Sigmoid colon (tissue), 3 donors: ENCODE data around the gene ADGRV1.

Experiments
- POLR2A ChIP-seq, 2 donors: fragments of 450-650 bp; IDR thresholded peaks; one replicate each; pipeline ENCODE4 v1.6.1; 2016; ENCODE audit warnings: antibody characterized with exemption in 2 of 2, mild to moderate bottlenecking in 2 of 2, moderate library complexity in 2 of 2
- TF ChIP-seq, protein P1 (sequence below), 4 experiments: fragments of 450-650 bp in 3 of 4; fragments of 200-600 bp in 1 of 4; IDR thresholded peaks; one replicate each; pipeline ENCODE4 v1.5.1; 2016 to 2019; ENCODE audit warnings: antibody characterized with exemption in 4 of 4, mild to moderate bottlenecking in 3 of 4, moderate library complexity in 2 of 4

DNA sequence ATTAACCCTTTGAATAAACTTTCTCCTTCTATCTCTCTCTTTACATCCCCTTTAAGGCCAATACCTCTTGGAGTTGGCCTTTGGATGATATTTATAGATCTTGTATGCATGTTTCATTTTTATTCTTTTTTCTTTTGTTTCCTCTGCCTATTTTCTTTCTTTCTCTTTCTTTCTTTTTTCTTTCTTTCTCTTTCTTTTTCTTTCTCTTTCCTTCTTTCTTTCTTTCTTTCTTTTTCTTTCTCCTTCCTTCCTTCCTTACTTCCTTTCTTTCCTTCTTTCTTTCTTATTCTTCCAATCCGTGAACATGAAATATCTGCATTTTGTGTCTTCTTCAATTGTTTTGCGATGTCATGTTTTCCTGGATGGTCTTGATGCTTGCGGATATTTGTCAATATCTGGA is 276.1 kb downstream of the ADGRV1 start:
- TF ChIP-seq, protein P1, sequence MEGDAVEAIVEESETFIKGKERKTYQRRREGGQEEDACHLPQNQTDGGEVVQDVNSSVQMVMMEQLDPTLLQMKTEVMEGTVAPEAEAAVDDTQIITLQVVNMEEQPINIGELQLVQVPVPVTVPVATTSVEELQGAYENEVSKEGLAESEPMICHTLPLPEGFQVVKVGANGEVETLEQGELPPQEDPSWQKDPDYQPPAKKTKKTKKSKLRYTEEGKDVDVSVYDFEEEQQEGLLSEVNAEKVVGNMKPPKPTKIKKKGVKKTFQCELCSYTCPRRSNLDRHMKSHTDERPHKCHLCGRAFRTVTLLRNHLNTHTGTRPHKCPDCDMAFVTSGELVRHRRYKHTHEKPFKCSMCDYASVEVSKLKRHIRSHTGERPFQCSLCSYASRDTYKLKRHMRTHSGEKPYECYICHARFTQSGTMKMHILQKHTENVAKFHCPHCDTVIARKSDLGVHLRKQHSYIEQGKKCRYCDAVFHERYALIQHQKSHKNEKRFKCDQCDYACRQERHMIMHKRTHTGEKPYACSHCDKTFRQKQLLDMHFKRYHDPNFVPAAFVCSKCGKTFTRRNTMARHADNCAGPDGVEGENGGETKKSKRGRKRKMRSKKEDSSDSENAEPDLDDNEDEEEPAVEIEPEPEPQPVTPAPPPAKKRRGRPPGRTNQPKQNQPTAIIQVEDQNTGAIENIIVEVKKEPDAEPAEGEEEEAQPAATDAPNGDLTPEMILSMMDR (IDR thresholded peaks at IDR 0.05) = no peak
- no peak for TF ChIP-seq POLR2A (IDR thresholded peaks at IDR 0.05)
